ENCODE data around the gene CKLF. TPM values are rescaled to one million over a fixed set of nuclear protein-coding genes. Genes with fewer than 3 reads are reported as not detected.
A peak's percentile ranks its signal among the peaks of the same experiment; 100 is the strongest.

CKLF gene
- total RNA-seq, 1 donor: 46.3 TPM

- peak in 2 of 3 donors; percentile 97 for DNase-seq (ENCODE audit: low read depth in 2 of 3, low spot score in 2 of 3)
Observed at GRCh38 chr16:66516808-66517585, 35.4 kb upstream of the CKLF start.

GRCh38 chr16:66517586-66518263, 34.7 kb upstream of the CKLF start:
- no peak for DNase-seq (ENCODE audit: low read depth in 2 of 3, low spot score in 2 of 3)

- DNase-seq (ENCODE audit: low read depth in 2 of 3, low spot score in 2 of 3): no peak
Observed at GRCh38 chr16:66519482-66520373, 32.6 kb upstream of the CKLF start.

GRCh38 chr16:66520406-66521170, 31.8 kb upstream of the CKLF start:
- peak in 1 of 3 donors; percentile 59 for DNase-seq (ENCODE audit: low read depth in 2 of 3, low spot score in 2 of 3)

- no peak for DNase-seq (ENCODE audit: low read depth in 2 of 3, low spot score in 2 of 3)
Observed at GRCh38 chr16:66521252-66521713, 31.1 kb upstream of the CKLF start.

- DNase-seq (ENCODE audit: low read depth in 2 of 3, low spot score in 2 of 3): peak in 2 of 3 donors; percentile 86 to 92
Observed at GRCh38 chr16:66521951-66522771, 30.2 kb upstream of the CKLF start.

- no peak for DNase-seq (ENCODE audit: low read depth in 2 of 3, low spot score in 2 of 3)
Observed at GRCh38 chr16:66522816-66523590, 29.4 kb upstream of the CKLF start.

GRCh38 chr16:66523861-66524354, 28.5 kb upstream of the CKLF start:
- peak in 2 of 3 donors; percentile 84 to 93 for DNase-seq (ENCODE audit: low read depth in 2 of 3, low spot score in 2 of 3)

GRCh38 chr16:66524601-66525164, 27.7 kb upstream of the CKLF start:
- DNase-seq (ENCODE audit: low read depth in 2 of 3, low spot score in 2 of 3): peak in 2 of 3 donors; percentile 89 to 97

- DNase-seq (ENCODE audit: low read depth in 2 of 3, low spot score in 2 of 3): peak in 2 of 3 donors; percentile 63 to 68
Observed at GRCh38 chr16:66525396-66526180, 26.8 kb upstream of the CKLF start.

GRCh38 chr16:66528294-66528693, 24.1 kb upstream of the CKLF start:
- DNase-seq (ENCODE audit: low read depth in 2 of 3, low spot score in 2 of 3): no peak

- no peak for DNase-seq (ENCODE audit: low read depth in 2 of 3, low spot score in 2 of 3)
Observed at GRCh38 chr16:66529475-66529874, 22.9 kb upstream of the CKLF start.

- no peak for DNase-seq (ENCODE audit: low read depth in 2 of 3, low spot score in 2 of 3)
Observed at GRCh38 chr16:66534376-66534799, 18.0 kb upstream of the CKLF start.

GRCh38 chr16:66536525-66536924, 15.9 kb upstream of the CKLF start:
- no peak for DNase-seq (ENCODE audit: low read depth in 2 of 3, low spot score in 2 of 3)

GRCh38 chr16:66537236-66537635, 15.1 kb upstream of the CKLF start:
- no peak for DNase-seq (ENCODE audit: low read depth in 2 of 3, low spot score in 2 of 3)

GRCh38 chr16:66538910-66539309, 13.5 kb upstream of the CKLF start:
- DNase-seq (ENCODE audit: low read depth in 2 of 3, low spot score in 2 of 3): no peak

Measured in hematopoietic multipotent progenitor cell (in vitro differentiated cells).